HG03439 (cell line): Measurements from ENCODE around the gene AGL.
"Not testable (repeated sequence)": the region's sequence is repeated elsewhere in the genome, so short reads cannot be mapped to it uniquely, and the experiment has no call there.

ENCODE experiments used
- ATAC-seq: cut with Tn5 transposase; IDR thresholded peaks from one replicate; pipeline ENCODE4 v1.9.1; 2021; ENCODE audit warnings: mild to moderate bottlenecking, moderate library complexity; ENCODE audit not compliant: unreplicated experiment

The AGL gene

GRCh38 chr1:99849744-99850458 is at the start of gene AGL:
TSS of gene AGL (plus strand) at chr1:99850361. CDS start at chr1:99851043, 682 bp downstream.
- peak; percentile 99 for ATAC-seq

GRCh38 chr1:99801584-99801983 is 48.6 kb upstream of the AGL start:
- ATAC-seq = no peak

GRCh38 chr1:99806882-99807281 is 43.3 kb upstream of the AGL start:
- ATAC-seq = no peak

- ATAC-seq = peak; percentile 88
Observed at GRCh38 chr1:99808391-99809115, 41.6 kb upstream of the AGL start.

DNA sequence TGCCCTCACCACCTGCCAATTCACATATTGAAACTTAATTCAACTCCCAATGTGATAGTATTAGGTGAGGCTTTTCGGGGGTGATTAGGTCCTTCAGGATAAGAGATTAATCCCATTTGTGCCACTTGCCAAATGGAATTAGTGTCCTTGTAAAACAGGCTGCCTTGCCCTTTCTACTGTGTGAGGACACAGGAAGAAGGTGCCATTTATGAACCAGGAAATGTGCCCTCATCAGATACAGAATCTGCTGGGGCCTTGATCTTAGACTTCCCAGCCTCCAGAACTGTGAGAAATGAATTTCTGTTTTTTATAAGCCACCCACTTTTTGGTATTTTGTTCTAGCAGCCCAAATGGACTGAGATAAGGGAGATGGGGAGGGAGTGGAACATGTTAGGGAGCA is 39.1 kb upstream of the AGL start:
- ATAC-seq = no peak

GRCh38 chr1:99811747-99812146 is 38.4 kb upstream of the AGL start:
- no peak for ATAC-seq

DNA sequence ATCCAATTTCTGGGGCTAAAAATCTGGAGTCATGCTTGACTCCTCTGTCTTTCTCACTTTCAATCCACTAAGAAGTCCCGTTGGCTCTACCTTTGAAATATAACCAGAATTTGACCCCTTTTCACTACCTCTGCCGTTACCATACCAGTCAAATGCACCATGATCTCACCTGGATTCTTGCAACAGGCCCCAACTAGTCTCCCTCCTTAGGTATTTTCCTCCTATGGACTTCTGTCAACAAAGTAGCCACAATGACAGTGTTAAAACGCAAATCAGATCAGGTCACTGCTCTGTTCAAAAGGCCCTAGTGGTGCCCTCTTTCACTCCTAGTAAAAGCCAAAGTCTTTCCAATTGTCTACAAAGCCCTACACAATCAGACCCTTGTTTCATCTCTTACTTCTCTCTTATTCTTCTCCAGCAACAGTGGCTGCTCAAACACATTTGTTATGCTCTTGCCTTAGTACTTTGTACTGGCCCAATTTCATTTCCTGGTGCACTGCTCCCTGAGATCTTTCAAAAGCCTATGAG is 35.7 kb upstream of the AGL start:
- ATAC-seq = no peak

DNA sequence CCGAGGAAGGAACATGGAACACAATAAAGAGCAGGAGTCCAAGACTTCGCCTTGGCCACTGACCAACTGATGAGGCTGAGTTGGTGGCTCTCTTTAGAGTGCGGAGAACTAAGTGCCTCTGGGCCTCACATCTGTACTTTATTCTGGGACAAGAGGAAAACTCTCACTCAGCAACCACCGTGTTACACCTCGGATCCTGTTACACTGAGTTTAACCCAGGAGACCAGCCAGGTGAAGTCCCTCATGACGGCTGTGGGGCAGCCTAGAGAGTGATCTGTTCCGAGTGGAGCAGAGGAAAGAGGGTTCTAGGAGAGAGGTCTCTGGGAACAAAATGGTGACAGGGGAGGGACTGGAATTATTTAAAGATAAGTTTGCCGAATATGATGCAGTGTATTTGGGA is 33.5 kb upstream of the AGL start:
- ATAC-seq = no peak

- no peak for ATAC-seq
Observed at GRCh38 chr1:99818063-99818699, 32.0 kb upstream of the AGL start.

DNA sequence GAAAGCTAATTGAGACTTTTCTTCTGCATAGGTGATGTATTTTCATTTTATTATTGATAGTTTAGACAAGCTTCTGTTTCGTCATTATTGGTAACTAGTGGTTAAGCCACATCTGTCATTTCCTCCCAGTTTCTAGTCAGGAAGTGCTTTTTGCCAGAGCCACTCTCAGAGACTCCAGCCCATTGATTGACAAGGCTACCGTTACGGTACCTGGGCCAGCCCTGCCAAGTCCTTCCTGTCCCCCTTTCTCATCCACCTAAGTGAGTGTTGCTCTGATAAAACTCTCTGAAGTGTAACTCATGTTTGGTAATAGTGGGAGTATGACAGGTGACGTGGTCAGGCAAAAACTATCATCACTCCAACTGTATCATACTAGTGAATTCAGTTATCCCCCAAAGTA is 29.6 kb upstream of the AGL start:
- ATAC-seq = peak; percentile 70

DNA sequence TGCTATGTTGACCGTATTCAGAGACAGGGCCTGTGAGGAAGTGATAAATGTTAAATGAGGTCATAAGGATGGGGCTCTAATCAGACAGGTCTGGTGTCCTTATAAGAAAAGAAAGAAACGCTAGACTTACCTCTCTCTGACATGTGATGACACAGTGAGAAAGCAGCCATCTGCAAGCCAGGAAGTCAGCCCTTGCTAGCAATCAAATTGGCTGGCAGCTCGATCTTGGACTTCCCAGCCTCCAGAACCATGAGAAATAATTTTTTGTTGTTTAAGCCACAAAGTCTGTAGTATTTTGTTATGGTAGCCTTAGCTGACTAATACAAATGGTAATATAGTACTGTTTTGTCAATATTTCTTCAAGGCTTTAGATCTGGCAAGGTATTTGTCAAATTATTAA is 25.1 kb upstream of the AGL start:
- no peak for ATAC-seq

GRCh38 chr1:99825702-99826101 is 24.5 kb upstream of the AGL start:
- no peak for ATAC-seq

GRCh38 chr1:99827970-99828369 is 22.2 kb upstream of the AGL start:
- ATAC-seq = no peak

DNA sequence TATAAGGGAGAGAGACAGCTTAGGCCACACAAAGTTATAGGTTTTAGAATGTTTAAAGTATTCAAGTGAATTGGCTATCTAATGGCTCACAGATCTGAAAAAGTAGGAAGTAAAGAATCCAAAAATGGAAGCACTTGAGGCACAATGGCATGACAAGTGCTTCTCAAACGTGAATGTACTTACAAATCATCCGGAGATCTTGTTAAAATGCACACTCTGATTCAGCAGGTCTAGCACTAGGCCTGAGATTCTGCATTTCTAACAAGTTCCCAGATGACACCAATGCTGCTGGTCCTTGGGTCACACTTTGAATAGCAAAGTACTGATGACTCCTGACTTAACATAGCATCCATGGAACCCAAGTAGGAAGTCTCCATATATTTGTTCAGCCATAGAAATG is 20.9 kb upstream of the AGL start:
- no peak for ATAC-seq

DNA sequence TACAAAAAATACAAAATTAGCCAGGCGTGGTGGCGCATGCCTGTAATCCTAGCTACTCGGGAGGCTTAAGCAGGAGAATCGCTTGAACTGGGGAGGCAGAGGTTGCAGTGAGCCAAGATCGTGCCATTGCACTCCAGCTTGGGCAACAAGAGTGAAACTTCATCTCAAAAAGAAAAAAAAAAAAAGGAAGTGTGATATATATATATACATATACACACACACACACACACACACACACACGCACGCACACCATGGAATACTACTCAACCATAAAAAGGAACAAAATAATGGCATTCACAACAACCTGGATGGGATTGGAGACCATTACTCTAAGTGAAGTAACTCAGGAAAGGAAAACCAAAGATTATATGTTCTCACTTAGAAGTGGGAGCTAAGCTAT is 16.2 kb upstream of the AGL start:
- not testable (repeated sequence) for ATAC-seq

GRCh38 chr1:99836171-99837103 is 13.7 kb upstream of the AGL start:
- not testable (repeated sequence) for ATAC-seq

GRCh38 chr1:99840353-99840752 is 9.8 kb upstream of the AGL start:
- not testable (repeated sequence) for ATAC-seq

GRCh38 chr1:99843760-99844159 is 6.4 kb upstream of the AGL start:
- ATAC-seq = no peak

- ATAC-seq = not testable (repeated sequence)
Observed at GRCh38 chr1:99845201-99845600, 5.0 kb upstream of the AGL start.

DNA sequence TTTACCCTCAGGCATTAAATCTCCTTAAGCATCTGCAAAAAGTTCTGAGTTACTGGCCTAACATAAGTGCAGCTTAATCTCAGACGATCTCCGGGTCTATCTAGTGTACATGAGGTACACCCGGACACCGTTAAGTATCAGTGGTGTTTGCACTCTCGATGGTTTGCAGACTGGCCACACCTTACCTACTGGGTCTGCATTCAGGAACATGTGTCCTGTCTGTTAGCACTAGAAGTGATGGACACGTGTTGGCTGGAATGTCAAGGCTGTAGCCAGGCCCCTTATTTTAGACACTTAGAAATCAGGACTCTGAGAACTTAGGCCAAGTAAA is 783 bp upstream of the AGL start:
- ATAC-seq = peak; percentile 7
